HG03354 (cell line): ENCODE measurements around the gene PDE10A.

Source experiments
- ATAC-seq: cut with Tn5 transposase; IDR thresholded peaks from one replicate; pipeline ENCODE4 v1.9.1; 2021; ENCODE audit warnings: mild to moderate bottlenecking; ENCODE audit not compliant: unreplicated experiment, poor library complexity, severe bottlenecking

PDE10A gene

DNA sequence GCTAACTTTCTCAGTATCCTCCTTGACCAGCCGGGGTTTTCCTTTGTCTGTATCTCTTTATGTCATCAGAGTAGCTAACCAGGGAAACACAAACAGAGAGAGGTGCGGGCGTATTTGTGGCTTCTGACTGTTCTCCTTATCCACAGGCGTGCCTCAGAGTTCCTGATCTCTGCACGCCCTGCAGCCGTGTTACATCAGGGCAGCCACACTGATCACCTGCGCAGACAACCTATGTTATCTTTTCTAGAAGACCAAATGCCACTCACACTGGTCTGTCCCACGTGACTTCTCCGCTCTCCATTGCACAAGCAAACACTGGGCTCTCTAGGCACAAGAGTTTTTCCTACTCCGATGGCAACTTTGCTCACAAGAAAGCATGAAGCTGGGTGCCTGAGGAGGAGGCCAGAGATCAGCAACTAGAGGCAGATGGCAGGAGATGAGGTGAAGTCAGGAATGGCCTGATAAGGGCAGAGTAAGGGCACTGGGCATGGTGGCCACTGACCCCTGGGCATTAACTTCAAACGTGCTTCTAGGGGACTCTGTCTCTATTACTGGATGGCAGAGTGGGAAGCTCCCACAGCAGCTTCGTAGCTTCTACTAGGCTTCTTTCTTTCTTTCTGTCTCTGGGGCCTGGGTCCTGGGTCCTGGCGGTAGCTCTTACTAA, 4.5 kb downstream of the PDE10A start:
- no peak for ATAC-seq

DNA sequence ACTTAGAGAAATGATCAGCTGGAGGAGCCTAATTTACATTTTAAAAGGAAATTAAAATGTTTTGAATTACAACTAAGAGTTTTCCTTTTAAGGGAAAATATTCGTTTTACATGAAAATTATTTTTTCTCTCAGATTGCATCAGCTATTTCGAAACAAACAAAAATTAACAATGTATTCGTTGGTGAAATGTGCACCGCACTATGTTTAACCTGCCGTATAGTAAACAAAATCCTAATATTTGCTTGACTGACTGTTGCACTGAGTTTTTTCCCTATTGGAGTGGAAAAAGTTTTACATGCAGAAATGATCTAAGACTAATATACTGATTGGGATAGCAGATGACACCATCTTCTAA, 5.7 kb downstream of the PDE10A start:
- no peak for ATAC-seq

DNA sequence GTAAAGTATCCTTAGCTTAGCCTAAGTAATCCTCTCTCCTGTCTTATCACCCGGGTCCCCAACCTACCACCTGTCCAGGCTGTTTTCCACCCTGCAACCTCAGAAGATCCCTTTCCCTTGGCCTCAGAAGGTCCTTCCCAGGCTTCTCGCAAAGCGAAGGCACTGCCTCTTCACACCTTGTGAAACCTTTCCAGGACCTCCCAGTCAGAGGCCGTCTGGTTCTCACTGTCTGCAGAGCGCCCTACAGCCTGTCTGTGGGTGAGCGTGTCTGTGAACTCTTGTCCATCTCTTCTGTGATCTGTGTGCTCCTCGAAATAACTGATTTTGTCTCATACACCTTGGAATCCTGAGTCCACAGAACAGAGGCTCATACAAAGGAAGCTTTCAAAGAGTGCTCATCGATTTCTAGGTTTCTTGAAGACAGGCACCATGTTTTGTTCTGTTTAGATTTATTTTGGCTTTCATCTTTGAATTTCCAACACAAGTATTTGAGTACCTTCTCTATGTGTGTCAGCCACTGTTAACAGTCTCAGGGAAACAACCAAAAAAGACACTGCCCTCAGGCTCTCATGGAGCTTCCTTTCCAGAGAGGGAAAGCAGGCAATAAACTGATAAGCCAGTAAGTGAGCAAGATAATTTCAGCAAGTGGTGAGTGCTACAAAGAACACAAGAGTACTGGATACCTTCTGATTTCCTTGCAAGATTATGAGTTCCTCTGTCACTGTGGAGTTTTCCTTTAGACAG, 6.3 kb downstream of the PDE10A start:
- ATAC-seq: no peak

GRCh38 chr6:165655191-165655590, 7.8 kb downstream of the PDE10A start:
- no peak for ATAC-seq

DNA sequence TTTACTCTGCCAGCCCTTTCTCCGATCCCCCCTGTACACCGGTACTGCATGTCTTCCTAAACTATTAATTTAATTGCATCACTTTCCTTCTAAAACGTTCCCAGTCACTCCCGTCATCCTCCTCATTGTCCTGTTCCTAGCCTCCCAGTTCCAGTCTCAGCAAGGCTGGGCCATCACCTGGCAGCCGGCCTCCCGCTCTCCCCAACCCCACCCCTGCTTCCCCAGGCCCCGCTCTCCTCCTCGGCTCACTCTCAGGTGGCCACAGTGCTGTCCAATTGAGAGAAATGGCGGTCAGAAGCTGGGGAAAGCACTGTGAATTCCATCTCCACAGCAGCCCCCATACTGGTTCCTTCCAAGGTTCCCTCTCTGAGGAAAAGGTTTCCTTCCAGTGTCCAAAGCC, 8.9 kb downstream of the PDE10A start:
- ATAC-seq: no peak

- no peak for ATAC-seq
Measured at GRCh38 chr6:165653607-165654006, 9.4 kb downstream of the PDE10A start.

DNA sequence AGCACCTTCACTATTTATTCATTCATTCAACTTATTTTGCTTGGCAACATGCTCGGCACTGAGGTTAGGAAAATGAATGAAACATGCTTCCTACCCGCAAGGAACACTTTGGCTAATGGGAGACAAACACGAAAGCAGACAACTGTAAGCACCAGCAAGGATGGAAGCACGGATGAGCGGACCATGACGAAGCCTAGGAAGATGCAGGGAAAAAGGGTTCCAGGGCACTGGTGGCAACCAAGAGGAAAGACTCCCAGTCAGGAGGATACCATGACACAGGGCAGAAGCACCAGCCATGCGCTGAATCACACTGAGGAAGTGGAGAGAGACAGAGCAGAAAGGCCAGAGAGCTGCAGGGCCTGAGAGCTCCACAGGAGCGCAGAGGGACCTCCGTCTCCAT, 9.8 kb downstream of the PDE10A start:
- ATAC-seq: no peak

DNA sequence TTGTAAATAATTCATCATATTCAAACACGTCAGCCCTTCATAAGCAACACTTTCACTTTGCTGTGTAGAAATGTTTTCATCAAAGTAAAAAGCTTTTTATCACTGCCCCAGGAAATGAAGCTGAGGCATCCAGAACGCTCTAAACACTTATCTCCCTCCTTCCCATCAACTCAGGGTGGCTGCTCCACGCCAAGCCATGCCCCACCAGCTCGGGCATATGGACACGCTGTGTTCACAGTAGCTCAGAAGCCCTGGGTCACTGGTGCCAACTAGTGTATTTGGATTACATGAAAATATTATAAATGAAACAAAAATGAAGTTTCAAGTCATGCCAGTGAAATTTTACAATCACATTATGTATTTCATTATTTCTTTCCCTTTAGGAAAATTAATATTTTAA, 10.3 kb downstream of the PDE10A start:
- no peak for ATAC-seq

DNA sequence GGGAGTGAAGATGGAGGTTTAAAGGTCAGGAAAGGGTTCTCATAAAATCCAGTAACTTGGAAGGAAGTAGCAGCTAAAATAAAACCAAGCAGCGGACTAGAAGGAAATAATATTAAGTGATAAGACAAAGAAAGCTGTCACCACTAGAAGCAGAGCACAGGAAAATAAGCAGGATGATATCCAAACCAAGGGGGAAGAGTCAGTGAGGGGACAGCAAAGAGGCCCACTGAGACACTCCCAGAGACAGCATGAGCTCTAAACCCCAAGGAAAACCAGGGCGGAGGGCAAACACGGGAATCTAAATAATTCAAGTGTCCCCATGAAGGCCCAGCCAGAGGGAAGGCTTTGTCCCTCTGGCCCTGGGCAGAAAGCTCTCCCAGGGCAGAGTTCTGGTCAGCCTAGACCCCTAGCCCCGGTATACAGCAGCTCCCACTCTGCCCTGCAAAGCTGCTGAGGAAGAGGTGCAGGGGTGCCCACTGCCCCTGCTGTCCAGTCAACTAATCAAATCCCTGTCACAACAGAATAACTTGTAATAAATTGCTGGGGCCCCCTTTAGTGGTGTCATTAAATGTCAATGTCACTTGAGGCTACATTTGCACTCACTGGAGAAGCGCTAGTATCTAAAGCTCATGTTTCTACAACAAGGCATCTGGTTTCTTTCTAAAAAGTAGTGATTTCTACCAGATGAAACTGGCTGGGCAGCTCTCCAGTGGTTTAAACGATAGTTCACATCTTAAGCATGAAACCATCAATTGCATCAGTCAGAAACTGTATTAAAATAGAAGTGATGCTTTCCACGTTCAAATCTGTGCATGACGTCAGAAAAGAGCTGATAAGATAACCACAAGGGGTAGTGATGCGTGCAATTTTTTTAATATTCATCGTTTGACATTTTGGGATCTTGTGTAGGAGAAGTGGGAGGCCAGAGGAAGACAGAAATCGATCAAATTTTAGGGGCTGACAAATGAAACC, 13.6 kb downstream of the PDE10A start:
- no peak for ATAC-seq

DNA sequence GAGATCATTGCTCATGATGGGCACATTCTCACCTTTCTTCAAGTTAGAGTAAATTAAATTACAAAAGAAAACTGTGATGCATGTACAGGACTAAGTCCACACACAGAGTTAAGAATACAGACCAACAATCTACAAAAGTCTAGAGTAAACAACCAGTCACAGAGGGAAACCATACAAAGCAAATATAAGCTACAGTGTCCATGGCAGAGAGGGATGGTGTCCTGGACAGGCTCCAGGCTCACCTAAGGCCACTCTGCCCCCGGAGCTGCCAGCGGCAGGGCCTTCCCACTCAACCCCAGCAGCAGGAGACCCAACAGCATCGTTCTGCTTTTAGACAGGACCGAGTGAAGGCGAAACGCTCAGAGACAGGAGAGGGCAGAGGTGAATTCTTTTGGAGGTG, 16.0 kb downstream of the PDE10A start:
- no peak for ATAC-seq

GRCh38 chr6:165645919-165646318, 17.1 kb downstream of the PDE10A start:
- ATAC-seq: no peak

DNA sequence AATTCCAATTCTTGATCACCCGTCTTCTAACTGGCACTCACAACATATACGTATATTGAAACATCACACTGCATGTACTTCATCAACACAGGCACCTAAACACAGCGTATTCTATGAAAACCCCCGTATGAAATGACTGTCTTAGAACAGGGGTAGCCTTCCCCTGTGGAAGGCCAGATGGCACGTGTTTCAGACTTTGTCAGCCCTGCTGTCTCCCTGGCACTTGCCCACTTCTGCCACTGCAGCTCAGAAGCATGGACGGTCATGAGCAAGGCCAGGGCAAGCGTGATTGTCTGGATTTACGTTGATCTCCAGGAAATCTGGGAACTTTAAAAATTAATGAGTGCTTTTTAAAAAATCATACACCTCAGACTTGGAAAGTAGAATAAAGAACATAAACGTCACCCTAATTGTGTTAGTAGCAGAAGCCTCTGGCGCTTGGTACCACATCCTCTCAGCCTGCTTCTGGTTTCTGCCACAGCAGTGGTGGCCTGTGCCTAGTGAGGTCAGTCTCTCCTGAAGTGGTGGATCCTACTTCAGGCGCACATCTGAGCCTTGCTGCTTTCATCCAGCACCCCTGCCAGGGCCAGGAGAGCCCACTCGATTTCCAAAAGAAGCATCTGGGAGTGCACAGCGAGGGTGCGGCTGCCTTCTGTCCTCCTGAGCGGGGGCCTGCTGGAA, 18.3 kb downstream of the PDE10A start:
- no peak for ATAC-seq

DNA sequence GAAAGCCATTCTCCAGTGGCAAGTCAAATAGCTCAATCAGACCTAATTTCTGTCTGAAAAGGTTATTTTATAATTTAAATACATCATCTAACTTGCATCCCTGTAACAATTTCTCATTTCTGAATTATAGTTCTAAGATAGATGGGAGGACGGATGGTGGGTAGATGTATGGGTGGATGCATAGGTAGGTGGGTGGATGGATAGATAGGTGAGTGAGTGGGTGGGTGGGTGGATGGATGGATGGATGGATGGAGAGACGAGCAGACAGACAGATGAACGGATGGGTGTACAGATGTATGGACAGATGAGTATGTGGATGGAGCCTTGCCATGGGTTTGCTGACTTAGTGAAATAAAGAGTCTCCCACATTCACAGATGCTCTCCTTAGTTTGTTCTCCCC, 20.0 kb downstream of the PDE10A start:
- ATAC-seq: no peak

DNA sequence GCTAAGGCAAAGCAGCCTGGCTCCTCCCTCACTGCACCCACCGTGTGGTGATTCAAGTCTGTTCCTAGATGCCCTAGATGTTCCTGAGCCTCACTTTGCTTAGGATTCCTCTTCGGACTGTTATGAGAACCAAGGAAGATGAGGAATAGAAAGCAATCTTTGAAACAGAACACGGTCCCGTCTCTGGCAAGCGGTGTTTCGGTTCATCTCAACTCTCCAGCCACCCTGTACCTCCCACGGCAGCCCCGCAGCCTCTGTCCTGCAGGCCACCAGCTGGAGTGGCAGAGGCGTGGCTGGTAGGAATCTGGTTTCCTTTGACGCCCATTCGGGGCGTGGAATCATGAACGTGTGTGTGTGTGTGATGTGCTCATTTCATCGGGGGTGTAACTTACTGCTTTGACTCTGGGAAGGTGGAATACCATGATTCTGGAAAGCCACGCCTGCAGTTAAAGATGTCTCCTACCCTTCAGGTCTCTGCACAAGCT, 21.3 kb downstream of the PDE10A start:
- no peak for ATAC-seq

GRCh38 chr6:165640806-165641205, 22.2 kb downstream of the PDE10A start:
- ATAC-seq: no peak

DNA sequence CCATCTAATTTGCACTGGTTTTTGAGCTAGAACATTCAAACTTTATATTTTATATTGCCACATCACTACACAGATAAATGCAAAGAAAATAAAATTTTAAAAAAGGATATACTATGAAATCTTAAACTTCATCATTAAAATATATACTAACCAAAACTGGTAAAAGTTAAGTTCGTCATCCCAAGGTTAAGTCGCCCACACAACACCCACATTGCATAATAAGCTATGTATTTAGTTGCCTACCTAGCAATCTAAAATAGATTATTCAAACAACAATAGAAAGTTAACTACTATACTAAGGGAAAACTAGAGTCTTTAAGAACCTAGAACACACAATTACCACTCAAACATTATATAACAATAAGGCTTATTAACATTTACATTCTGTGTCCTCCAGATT, 24.5 kb downstream of the PDE10A start:
- no peak for ATAC-seq

- ATAC-seq: no peak
Measured at GRCh38 chr6:165637586-165637985, 25.5 kb downstream of the PDE10A start.

DNA sequence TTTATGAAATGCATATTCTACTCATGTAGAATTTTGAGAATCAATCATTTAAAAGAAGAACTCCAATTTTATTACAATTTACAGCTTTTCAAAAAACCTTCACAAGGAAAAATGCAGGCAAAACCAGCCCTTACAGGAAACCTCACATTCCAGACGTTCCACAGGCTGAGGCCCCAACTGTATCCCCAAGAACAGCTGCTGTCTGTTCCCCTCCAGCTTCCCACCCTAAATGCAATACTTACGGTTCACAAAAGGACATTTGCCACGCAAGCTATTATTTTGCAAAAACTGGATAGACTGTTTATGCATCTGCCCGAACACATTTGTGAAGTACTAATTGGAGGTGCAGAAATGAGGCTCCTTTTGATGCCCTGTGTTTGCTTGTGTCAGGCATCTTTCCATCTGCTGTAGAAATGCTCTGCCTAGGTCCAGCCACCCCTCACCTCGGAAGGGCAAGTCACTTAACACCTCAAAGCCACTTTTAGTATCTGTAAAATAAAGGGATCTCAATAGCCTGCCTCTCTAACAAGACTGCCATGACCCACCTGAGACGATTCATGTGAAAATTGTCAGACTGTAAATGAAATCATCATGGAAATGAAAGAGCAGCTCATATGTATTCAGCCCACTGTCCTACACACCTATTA, 26.5 kb downstream of the PDE10A start:
- ATAC-seq: no peak

DNA sequence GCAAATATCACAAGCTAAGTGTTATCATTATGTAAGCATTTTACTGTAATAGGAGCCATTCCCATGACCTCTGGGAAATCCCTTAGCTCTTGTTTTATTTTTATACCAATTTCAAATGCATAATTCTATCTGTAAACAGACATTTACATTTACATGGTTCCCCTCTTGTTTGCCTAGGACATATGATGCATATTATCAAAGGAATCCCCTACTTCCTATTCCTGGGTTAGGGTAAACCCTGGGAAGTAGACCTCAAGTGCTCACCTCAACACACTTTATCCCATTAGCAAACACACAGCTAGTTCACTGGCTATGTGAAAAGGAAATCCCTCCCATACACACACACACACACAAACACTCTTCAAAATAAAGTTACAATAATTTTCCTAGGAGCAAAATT, 27.1 kb downstream of the PDE10A start:
- ATAC-seq: no peak
